ENCODE results near the gene ST3GAL5. TPM values are rescaled to one million over a fixed set of nuclear protein-coding genes. Genes with fewer than 3 reads are reported as not detected.

ST3GAL5 gene
- total RNA-seq, 4 donors from 2014 or later: 3.0 to 20.2 (median 13.6) TPM

DNA sequence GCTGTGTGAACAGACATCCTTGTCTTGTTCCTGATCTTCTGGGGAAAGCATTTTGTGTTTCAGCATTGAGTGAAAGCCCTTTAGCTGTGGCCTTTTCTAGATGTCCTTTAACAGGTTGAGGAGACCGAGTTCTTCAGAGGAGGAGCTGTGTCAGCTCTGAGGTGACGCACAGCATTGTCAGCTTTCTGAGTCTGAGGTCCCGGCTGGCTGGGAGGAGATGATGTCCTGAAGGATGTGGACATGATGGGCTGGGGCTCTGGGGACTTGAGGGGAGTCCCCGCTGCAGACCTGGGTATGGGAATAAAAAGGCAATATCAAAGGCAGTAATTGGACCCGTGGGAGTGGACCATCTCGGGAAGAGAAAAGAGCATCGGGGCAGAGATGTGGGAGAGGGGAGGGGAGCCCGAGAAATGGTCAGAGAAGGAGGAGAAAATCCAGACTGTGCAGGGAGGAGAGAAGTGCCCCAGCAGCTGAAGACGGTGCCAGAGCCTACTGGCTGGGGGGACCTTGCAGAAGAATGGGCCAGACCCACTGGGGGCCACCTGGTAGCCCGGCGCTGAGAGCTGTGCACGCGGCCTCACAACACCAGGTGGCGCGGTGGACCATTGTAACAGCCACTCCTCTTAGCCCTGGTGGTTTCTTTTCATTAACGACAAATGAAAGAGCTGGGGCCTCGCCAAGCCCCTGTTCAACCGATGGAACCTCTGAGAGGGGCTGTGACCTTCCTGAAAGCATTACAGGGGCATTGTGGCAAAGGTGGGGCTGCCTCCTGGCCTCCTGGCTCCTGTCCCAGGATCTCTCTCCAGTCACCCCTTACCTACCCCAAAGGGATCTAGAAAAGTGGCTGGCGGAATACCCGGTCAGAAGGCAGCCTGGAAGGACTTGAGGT is 61.6 kb downstream of the ST3GAL5 start:
- H3K4me3 ChIP-seq: no peak overlapping the region
- TF ChIP-seq, protein P1, sequence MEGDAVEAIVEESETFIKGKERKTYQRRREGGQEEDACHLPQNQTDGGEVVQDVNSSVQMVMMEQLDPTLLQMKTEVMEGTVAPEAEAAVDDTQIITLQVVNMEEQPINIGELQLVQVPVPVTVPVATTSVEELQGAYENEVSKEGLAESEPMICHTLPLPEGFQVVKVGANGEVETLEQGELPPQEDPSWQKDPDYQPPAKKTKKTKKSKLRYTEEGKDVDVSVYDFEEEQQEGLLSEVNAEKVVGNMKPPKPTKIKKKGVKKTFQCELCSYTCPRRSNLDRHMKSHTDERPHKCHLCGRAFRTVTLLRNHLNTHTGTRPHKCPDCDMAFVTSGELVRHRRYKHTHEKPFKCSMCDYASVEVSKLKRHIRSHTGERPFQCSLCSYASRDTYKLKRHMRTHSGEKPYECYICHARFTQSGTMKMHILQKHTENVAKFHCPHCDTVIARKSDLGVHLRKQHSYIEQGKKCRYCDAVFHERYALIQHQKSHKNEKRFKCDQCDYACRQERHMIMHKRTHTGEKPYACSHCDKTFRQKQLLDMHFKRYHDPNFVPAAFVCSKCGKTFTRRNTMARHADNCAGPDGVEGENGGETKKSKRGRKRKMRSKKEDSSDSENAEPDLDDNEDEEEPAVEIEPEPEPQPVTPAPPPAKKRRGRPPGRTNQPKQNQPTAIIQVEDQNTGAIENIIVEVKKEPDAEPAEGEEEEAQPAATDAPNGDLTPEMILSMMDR (IDR thresholded peaks at IDR 0.05): peak; percentile 87 to 93 (median 91)
- TF ChIP-seq POLR2AphosphoS5 (IDR thresholded peaks at IDR 0.05): no peak
- 28 to 67% methylated on average over 3 to 18 of the region's 20 CpGs for WGBS, 2 donors (ENCODE audit: low coverage in 1 of 2)
- DNase-seq: peak; percentile 79
- H3K27ac ChIP-seq: no peak overlapping the region
- no peaks in the 10 kb centered on the region for H3K36me3 ChIP-seq
- intact Hi-C loops (cut with DNase I; ENCODE audit: low total_unique reads) (loop anchor here (2.0 to 5.0 kb wide), 2 partner anchors 60 to 252 kb away; partner anchors contain the start of gene ST3GAL5), in situ Hi-C loops (cut with MboI; ENCODE audit: low pct_ligation_motif_present in 1 of 4, low pct_unique_long_range_greater_than_20kb in 1 of 4, low sequenced_read_pairs in 3 of 4) (loop anchor here in 3 of 4 donors (5.0 to 10.0 kb wide), 3 partner anchors 248 to 260 kb away; no protein-coding TSS in a partner anchor)
- H3K4me1 ChIP-seq: peaks cover 0 to 8% (median 1%) of the 10 kb centered on the region in 4 donors
- H3K9me3 ChIP-seq: no peaks in the 10 kb centered on the region
- H3K27me3 ChIP-seq: no peaks in the 10 kb centered on the region

DNA sequence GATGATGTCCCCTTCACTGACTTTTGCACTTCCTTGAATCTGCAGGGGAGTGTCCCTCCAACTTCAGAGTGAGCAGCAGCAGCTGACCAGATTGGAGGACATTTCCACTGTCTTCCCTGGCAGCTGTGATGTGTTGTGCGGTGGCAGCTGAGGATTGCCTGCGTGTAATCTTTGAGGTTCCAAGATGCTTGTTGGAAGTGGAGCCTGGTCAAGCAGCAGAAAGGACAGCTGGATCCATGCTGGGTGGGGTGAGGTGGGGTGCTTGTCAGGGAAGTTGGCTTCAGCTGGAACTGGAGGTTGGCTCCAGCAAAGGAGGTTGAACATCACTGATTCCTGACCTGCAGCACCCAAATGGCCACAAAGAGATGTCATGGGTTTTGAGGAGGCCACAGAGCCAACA is 64.8 kb downstream of the ST3GAL5 start:
- TF ChIP-seq, protein P1 (IDR thresholded peaks at IDR 0.05): no peak
- TF ChIP-seq EP300 (IDR thresholded peaks at IDR 0.05; ENCODE audit: low read depth) (no peak), POLR2A (IDR thresholded peaks at IDR 0.05) (no peak), POLR2AphosphoS5 (IDR thresholded peaks at IDR 0.05) (no peak)
- H3K4me3 ChIP-seq: no peak overlapping the region
- intact Hi-C loops (cut with DNase I; ENCODE audit: low total_unique reads) (no loop called here), in situ Hi-C loops (cut with MboI; ENCODE audit: low pct_ligation_motif_present in 1 of 4, low pct_unique_long_range_greater_than_20kb in 1 of 4, low sequenced_read_pairs in 3 of 4) (loop anchor here in 2 of 4 donors (10.0 to 25.0 kb wide), 2 partner anchors 187 to 251 kb away; no protein-coding TSS in a partner anchor)
- no peaks in the 10 kb centered on the region for H3K36me3 ChIP-seq
- no peaks in the 10 kb centered on the region for H3K27me3 ChIP-seq
- H3K9me3 ChIP-seq: no peaks in the 10 kb centered on the region
- H3K27ac ChIP-seq: no peak overlapping the region
- peaks cover 0 to 8% (median 1%) of the 10 kb centered on the region in 4 donors for H3K4me1 ChIP-seq
- no peak for DNase-seq
- WGBS, 2 donors (ENCODE audit: low coverage in 1 of 2): 41% methylated on average over 2 of the region's 2 CpGs; no CpG with 5 or more reads in 1 of the 2 donors

DNA sequence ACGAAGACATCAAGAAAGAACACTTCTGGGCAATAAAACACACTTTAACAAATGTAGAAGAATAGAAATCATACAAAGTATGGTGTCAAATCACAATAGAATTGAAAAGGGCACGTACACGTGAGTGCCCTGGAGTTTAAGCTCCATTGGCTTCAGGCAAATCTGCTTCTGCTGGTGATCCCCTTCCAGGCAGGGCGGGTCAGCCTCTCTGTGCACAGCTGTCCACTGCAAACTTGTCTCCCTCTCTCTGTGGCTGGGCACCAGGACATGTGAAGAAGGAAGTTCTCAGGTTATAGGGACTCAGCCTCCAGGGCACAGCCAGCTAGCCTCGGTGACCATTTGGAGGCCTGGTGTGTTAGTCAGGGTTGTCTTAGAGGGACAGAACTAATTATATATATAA is 66.0 kb downstream of the ST3GAL5 start:
- intact Hi-C loops (cut with DNase I; ENCODE audit: low total_unique reads): no loop called here
- 70 to 94% methylated on average over 2 to 5 of the region's 5 CpGs for WGBS, 2 donors (ENCODE audit: low coverage in 1 of 2)
- no peaks in the 10 kb centered on the region for H3K9me3 ChIP-seq

DNA sequence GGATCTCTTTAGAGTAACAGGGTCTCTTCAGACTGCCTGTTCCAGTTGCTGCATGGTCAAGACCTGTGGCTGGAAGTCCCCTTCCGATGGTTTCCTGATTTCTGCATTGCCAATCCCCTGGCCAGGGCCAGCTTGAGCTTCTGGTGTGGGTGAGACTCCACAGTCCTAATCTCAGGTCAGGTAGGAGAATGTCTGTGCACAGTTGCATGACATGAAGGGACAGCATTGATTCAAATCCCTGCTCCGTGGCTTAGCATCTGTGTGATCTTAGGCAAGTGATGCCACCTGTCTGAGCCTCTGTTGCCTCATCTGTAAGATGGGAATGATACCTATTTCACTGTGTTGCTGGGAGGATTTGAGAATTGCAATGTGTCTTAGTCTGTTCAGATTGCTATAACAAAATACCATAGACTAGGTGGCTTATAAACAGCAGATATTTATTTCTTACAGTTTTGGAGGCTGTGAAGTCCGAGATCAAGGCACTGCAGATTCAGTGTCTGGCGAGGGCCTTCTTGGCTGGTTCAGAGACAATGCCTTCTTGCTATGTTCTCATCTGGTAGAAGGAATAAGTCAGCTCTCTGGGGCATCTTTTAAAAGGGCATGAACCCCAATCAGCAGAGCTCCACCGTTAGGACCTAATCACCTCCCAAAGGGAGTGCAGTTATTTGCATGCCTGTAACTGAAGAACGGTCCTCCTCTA is 68.8 kb downstream of the ST3GAL5 start:
- intact Hi-C loops (cut with DNase I; ENCODE audit: low total_unique reads): no loop called here
- no peak for DNase-seq
- WGBS, 2 donors (ENCODE audit: low coverage in 1 of 2): 75 to 100% methylated on average over 1 to 6 of the region's 6 CpGs

More for the DNA sequence above, 66.0 kb downstream of the ST3GAL5 start:
- no peak for TF ChIP-seq POLR2A (IDR thresholded peaks at IDR 0.05)
- no peak for DNase-seq
- Histone ChIP-seq H3K36me3 (no peaks in the 10 kb centered on the region), H3K4me3 (no peak overlapping the region), H3K4me1 (peaks cover 0 to 8% (median 1%) of the 10 kb centered on the region in 4 donors), H3K27ac (no peak overlapping the region), H3K27me3 (no peaks in the 10 kb centered on the region)
- in situ Hi-C loops (cut with MboI; ENCODE audit: low pct_ligation_motif_present in 1 of 4, low pct_unique_long_range_greater_than_20kb in 1 of 4, low sequenced_read_pairs in 3 of 4): loop anchor here in 2 of 4 donors (10.0 to 25.0 kb wide), 2 partner anchors 185 to 252 kb away; no protein-coding TSS in a partner anchor

More for the DNA sequence above, 68.8 kb downstream of the ST3GAL5 start:
- Histone ChIP-seq H3K4me3 (no peak overlapping the region), H3K36me3 (no peaks in the 10 kb centered on the region), H3K4me1 (no peaks in the 10 kb centered on the region), H3K27ac (no peak overlapping the region), H3K27me3 (no peaks in the 10 kb centered on the region), H3K9me3 (no peaks in the 10 kb centered on the region)
- TF ChIP-seq POLR2A (IDR thresholded peaks at IDR 0.05) (no peak), POLR2AphosphoS5 (IDR thresholded peaks at IDR 0.05) (no peak), EP300 (IDR thresholded peaks at IDR 0.05; ENCODE audit: low read depth) (no peak)
- TF ChIP-seq, protein P1 (IDR thresholded peaks at IDR 0.05): no peak
- in situ Hi-C loops (cut with MboI; ENCODE audit: low pct_ligation_motif_present in 1 of 4, low pct_unique_long_range_greater_than_20kb in 1 of 4, low sequenced_read_pairs in 3 of 4): loop anchor here in 2 of 4 donors (10.0 to 25.0 kb wide), 2 partner anchors 183 to 255 kb away; no protein-coding TSS in a partner anchor
